Activated CD8-positive, alpha-beta memory T cell treated with anti-CD3 and anti-CD28 coated beads for 48 hours (primary cell): ENCODE measurements around the gene CHPF.

Experiments
- DNase-seq, 3 experiments: peaks; one replicate each; pipeline ENCODE4 v3.0.0-alpha.2; 2020; ENCODE audit warnings: low read depth in 2 of 3, low spot score in 2 of 3

The CHPF gene

DNA sequence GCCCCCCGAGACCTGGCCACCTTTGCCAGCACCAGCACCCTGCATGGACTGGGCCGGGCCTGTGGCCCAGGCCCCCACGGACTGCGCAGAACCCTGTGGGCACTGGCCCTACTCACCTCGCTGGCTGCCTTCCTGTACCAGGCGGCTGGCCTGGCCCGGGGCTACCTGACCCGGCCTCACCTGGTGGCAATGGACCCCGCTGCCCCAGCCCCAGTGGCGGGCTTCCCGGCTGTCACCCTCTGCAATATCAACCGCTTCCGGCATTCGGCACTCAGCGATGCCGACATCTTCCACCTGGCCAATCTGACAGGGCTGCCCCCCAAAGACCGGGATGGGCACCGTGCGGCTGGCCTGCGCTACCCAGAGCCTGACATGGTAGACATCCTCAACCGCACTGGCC, 28.8 kb downstream of the CHPF start:
- no peak for DNase-seq

DNA sequence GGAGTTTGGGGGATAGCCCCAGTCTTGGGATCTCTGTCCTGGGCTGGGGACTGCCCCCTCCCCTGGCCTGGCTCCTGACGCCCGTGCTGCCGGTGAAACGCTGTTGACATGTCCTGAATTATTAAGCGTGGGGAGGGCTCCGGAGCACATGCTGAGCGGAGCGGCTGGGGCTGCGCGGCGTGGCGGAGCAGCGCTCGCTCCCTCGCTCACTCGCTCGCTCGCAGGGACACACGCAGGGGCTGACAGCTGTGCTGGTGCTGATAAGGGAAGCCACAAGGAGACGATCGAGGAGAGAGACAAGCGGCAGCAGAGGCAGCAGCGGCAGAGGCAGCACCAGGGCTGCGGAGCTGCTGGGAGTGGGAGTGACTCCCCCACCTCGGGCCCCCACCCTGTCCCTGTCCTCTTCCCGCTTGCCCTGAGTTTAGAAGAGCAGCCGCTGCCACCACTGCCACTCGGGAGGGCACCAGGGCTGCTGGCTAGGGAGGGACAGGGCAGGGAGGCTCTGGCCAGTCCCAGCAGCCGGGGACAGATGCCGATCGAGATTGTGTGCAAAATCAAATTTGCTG, 29.3 kb downstream of the CHPF start, which contains the start of gene ASIC4:
Gene ASIC4, plus strand, starts transcription at position 287 of the 566 bp plus-strand sequence. Its CDS starts 243 bp downstream, at position 530.
- no peak for DNase-seq

- no peak for DNase-seq
These were observed 29.8 kb downstream of the CHPF start for GRCh38 chr2:219513787-219514186.

DNA sequence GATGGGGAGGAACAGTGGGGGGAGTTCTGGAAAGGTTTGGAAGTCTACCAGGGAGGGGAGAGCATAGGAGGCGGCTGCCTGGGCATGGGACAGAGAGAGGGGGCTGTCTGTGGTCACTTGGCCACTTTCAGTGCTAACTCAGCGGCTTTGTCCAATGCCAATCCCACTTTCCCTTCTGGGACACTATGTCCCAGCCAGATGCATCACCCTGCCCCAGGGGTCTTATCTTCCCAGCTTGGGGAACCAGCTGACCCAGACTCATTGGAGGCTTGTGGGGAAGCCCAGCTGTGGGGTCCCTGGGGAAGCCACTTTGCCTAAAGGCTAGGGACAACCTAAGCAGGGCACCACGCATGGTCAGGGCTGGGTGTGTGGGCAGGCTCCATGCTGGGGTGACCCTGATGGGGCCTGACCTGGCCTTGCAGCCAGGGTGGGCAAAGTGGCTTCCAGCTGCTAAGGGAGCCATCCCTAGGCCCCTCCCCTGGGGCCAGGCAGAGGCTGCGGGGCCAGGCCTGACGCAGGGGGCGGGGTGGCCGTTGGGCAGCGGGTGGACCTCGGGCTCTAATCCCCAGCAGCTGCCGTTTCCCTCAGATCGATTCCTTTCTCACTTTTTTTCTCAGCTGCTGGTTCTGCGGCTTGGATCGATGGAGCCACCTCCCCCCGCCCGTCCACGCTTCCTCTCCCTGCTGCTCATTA, 30.9 kb downstream of the CHPF start:
- DNase-seq, result no peak

- DNase-seq, result no peak
These were observed 31.9 kb downstream of the CHPF start for GRCh38 chr2:219511547-219512325.

- no peak for DNase-seq
These were observed 33.0 kb downstream of the CHPF start for GRCh38 chr2:219510512-219511135.

GRCh38 chr2:219509780-219510511, 33.7 kb downstream of the CHPF start:
- peak in 1 of 3 experiments; percentile 12 for DNase-seq

GRCh38 chr2:219508971-219509779, 34.4 kb downstream of the CHPF start:
- DNase-seq, result no peak

GRCh38 chr2:219508444-219508734, 35.2 kb downstream of the CHPF start:
- DNase-seq, result no peak

- DNase-seq, result no peak
These were observed 35.8 kb downstream of the CHPF start for GRCh38 chr2:219507581-219508443.

DNA sequence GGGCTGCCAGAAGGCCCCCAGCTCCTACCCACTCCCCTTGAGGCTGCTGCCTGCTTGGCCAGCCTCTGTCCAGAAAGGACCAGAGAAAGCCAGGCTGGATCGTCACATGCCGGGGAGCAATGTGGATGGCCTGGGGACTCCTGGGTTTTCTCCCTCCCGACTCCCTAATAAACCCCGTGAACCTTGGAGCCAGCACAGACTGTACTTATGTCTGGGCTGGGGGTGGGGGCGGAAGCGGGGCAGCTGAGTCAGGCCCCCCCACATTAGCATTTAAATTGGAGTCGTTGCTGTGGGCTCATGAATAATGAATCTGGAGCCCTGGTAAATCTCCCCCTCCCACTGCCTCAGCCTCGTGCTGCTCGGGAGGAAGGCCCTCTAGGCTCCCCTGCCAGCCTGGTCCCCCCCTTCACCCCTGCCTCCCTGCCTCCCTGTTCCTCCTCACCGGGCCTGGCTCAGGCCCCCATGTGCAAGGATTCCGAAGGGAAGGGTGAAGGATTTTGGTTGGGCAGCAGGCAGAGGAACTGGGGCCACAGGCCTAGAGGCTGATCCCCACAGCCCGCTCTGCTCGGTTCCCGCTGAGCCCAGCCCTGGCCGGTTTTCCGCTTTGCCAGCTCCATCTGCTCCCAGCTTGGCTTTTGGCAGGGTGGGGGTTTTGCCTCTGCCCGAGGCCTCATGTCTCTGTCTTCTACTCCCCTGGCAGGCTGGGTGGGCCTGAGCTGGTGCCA, 36.6 kb downstream of the CHPF start:
- no peak for DNase-seq

- no peak for DNase-seq
These were observed 37.3 kb downstream of the CHPF start for GRCh38 chr2:219506153-219506801.

GRCh38 chr2:219505585-219505984, 38.0 kb downstream of the CHPF start:
- no peak for DNase-seq

GRCh38 chr2:219502618-219503017, 41.0 kb downstream of the CHPF start:
- DNase-seq, result no peak

DNA sequence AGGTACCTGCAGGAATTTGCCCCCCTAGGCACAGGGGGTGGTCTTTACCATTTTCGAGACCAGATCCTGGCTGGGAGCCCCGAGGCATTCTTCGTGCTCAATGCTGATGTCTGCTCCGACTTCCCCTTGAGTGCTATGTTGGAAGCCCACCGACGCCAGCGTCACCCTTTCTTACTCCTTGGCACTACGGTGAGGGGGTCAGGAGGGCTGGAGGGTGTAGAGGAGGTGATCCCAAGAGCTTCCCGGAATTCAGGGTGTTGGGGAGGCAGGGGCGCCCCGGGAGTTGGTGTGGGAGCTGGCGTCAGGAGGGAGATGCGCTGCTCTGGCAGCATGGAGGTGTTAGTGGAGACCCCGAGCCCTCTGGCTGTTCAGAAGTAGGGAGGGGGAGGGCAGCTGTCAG, 41.8 kb downstream of the CHPF start:
- no peak for DNase-seq

GRCh38 chr2:219500135-219500534, 43.5 kb downstream of the CHPF start:
- DNase-seq, result no peak

DNA sequence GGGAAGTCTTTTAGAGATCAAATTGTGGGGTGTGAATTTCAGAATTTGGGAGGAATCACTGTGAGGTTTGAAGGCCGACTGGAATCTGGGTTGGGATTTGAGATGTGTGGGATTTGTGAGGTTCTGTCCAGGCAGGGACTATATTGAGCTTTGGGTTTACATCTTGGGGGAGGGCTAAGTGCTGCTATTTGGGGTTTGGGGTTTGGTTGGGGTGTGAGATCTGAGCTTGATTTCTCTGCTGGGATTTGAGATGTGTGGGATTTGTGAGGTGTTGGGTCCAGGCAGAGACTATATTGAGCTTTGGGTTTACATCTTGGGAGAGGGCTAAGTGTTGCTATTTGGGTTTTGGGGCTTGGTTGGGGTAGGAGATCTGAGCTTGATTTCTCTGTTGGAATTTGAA, 44.1 kb downstream of the CHPF start:
- no peak for DNase-seq

DNA sequence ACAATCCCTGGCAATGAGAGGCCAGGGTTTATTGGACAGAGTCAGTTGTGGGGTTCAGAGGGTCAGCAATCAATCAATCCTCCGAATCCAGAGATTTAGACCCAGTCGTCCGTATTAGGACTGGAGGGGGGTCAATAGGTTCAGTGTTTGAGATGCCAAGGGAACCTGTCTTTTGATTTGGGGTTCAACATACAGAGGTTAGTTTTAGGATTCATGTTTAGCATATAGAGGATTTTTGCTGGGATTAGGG, 44.6 kb downstream of the CHPF start:
- DNase-seq, result no peak
